Measurements from ENCODE around the gene B9D2. TPM values are rescaled to one million over a fixed set of nuclear protein-coding genes. Genes with fewer than 3 reads are reported as not detected.
"Not testable (repeated sequence)": the region's sequence is repeated elsewhere in the genome, so short reads cannot be mapped to it uniquely, and the experiment has no call there.

Gene B9D2
- total RNA-seq, 1 experiment from 2014 or later, result 4.4 TPM

DNA sequence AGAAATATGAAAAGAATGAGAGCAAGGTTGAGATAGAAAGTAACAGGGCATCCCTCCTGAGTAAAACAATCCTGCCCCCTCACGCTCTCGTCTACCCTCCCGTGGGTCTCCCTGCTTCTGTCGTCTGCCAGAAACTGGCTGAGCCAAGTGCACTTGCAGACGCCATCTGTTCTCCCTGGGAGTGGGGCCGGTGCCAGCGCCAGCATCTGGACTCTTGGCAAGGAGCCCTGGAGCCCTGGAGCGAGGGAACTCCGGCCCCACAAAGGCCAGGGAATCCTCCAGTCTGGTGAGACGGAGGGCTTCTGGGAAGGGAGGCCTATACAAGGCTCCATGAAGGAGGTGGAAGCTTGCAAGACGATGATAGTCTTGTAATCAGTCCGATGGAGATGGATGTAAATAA, 10.0 kb upstream of the B9D2 start:
- Histone ChIP-seq H3F3A (ENCODE audit: low read length, unreplicated experiment) (no peaks in the 10 kb centered on the region), H3K27ac (ENCODE audit: low read length) (no peak overlapping the region), H3K79me2 (ENCODE audit: low read length) (no peaks in the 10 kb centered on the region), H3K27me3 (ENCODE audit: low read length) (no peaks in the 10 kb centered on the region), H3K4me2 (ENCODE audit: low read length) (no peak overlapping the region), H3K9me3 (ENCODE audit: low read length) (no peaks in the 10 kb centered on the region), H3K4me1 (ENCODE audit: insufficient read depth, low read length) (no peaks in the 10 kb centered on the region), H3K9me2 (replicated peaks; ENCODE audit: low read length) (no peaks in the 10 kb centered on the region), H3K36me3 (ENCODE audit: low read depth, low read length) (no peaks in the 10 kb centered on the region), H3K9ac (ENCODE audit: low read length) (no peak overlapping the region), H3K4me3 (ENCODE audit: low read length) (no peak overlapping the region), H2AFZ (ENCODE audit: low read length) (no peak overlapping the region), H4K20me1 (ENCODE audit: low read length) (no peaks in the 10 kb centered on the region)
- intact Hi-C loops (cut with micrococcal nuclease), result no loop called here
- TF ChIP-seq EZH2phosphoT487 (IDR thresholded peaks at IDR 0.05; ENCODE audit: borderline replicate concordance, low read length), result no peak
- TF ChIP-seq EZH2 (IDR thresholded peaks at IDR 0.05; ENCODE audit: low read length, unreplicated experiment), result no peak
- TF ChIP-seq CTCF (conservative IDR thresholded peaks at IDR 0.05; ENCODE audit: low read depth, low read length), result no peak
- CTCF ChIA-PET, result no interaction called here
- no TSS peak for BruUV-seq (replicated peaks)
- POLR2A ChIA-PET (ENCODE audit: unreplicated experiment), result no interaction called here
- no peak for DNase-seq
- ATAC-seq, result no peak

DNA sequence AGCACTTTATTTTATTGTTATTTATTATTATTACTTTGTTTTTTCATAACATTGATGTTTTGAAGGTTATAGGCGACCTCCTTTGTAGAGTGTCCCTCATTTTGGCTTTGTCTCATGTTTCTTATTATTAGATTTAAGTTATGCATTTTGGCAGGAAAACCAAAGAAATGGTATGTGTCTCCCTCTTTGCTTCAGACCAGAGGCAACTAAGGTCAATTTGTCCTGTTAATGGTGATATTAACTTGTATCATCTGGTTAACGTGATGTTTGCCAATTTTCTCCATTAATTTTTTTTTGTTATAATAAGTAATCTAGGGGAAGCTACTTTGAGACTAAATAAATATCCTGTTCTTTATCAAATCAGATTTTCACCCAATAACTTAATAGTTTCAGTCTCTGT, 8.6 kb upstream of the B9D2 start:
- Histone ChIP-seq H3K9ac (ENCODE audit: low read length) (no peak overlapping the region), H3K9me3 (ENCODE audit: low read length) (no peaks in the 10 kb centered on the region), H3K4me2 (ENCODE audit: low read length) (no peak overlapping the region), H3K27me3 (ENCODE audit: low read length) (no peaks in the 10 kb centered on the region), H3K79me2 (ENCODE audit: low read length) (no peaks in the 10 kb centered on the region), H4K20me1 (ENCODE audit: low read length) (no peaks in the 10 kb centered on the region), H3F3A (ENCODE audit: low read length, unreplicated experiment) (no peaks in the 10 kb centered on the region), H2AFZ (ENCODE audit: low read length) (no peak overlapping the region), H3K36me3 (ENCODE audit: low read depth, low read length) (no peaks in the 10 kb centered on the region), H3K4me1 (ENCODE audit: insufficient read depth, low read length) (peaks cover 8% of the 10 kb centered on the region), H3K27ac (ENCODE audit: low read length) (no peak overlapping the region), H3K9me2 (replicated peaks; ENCODE audit: low read length) (no peaks in the 10 kb centered on the region), H3K4me3 (ENCODE audit: low read length) (no peak overlapping the region)
- ATAC-seq, result no peak
- POLR2A ChIA-PET (ENCODE audit: unreplicated experiment), result no interaction called here
- CTCF ChIA-PET, result no interaction called here
- TF ChIP-seq EZH2 (IDR thresholded peaks at IDR 0.05; ENCODE audit: low read length, unreplicated experiment) (no peak), EZH2phosphoT487 (IDR thresholded peaks at IDR 0.05; ENCODE audit: borderline replicate concordance, low read length) (no peak), CTCF (conservative IDR thresholded peaks at IDR 0.05; ENCODE audit: low read depth, low read length) (no peak)
- no TSS peak for BruUV-seq (replicated peaks)
- no peak for DNase-seq
- intact Hi-C loops (cut with micrococcal nuclease), result no loop called here

GRCh38 chr19:41371541-41371940, 7.6 kb upstream of the B9D2 start:
- DNase-seq (no peak), ATAC-seq (no peak)
- no peaks in the 10 kb centered on the region for H3K27me3 ChIP-seq (ENCODE audit: low read length)
- no peaks in the 10 kb centered on the region for H4K20me1 ChIP-seq (ENCODE audit: low read length)
- ChIA-PET CTCF (no interaction called here), POLR2A (ENCODE audit: unreplicated experiment) (no interaction called here)
- H3K4me3 ChIP-seq (ENCODE audit: low read length), result no peak overlapping the region
- H3K9me2 ChIP-seq (replicated peaks; ENCODE audit: low read length), result no peaks in the 10 kb centered on the region
- no TSS peak for BruUV-seq (replicated peaks)
- no peaks in the 10 kb centered on the region for H3K36me3 ChIP-seq (ENCODE audit: low read depth, low read length)
- TF ChIP-seq EZH2 (IDR thresholded peaks at IDR 0.05; ENCODE audit: low read length, unreplicated experiment), result no peak
- no peak for TF ChIP-seq EZH2phosphoT487 (IDR thresholded peaks at IDR 0.05; ENCODE audit: borderline replicate concordance, low read length)
- no peak for TF ChIP-seq CTCF (conservative IDR thresholded peaks at IDR 0.05; ENCODE audit: low read depth, low read length)
- H3F3A ChIP-seq (ENCODE audit: low read length, unreplicated experiment), result no peaks in the 10 kb centered on the region
- intact Hi-C loops (cut with micrococcal nuclease), result no loop called here
- H3K9me3 ChIP-seq (ENCODE audit: low read length), result no peaks in the 10 kb centered on the region
- no peak overlapping the region for H3K9ac ChIP-seq (ENCODE audit: low read length)
- no peak overlapping the region for H3K27ac ChIP-seq (ENCODE audit: low read length)
- no peak overlapping the region for H3K4me2 ChIP-seq (ENCODE audit: low read length)
- H2AFZ ChIP-seq (ENCODE audit: low read length), result no peak overlapping the region
- H3K4me1 ChIP-seq (ENCODE audit: insufficient read depth, low read length), result peaks cover 9% of the 10 kb centered on the region
- no peaks in the 10 kb centered on the region for H3K79me2 ChIP-seq (ENCODE audit: low read length)

DNA sequence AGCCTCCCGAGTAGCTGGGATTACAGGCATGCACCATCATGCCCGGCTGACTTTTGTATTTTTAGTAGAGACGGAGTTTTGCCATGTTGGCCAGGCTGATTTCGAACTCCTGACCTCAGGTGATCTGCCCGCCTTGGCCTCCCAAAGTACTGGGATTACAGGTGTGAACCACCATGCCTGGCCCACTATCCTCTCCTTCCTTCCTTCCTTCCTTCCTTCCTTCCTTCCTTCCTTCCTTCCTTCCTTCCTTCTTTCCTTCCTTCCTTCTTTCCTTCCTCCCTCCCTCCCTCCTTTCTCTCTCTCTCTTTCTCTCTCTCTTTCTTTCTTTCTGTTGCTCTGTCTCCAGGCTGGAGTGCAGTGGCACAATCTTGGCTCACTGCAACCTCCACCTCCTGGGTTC, 7.2 kb upstream of the B9D2 start:
- H3K9me3 ChIP-seq (ENCODE audit: low read length); H3K9ac ChIP-seq (ENCODE audit: low read length); BruUV-seq (replicated peaks); H3K9me2 ChIP-seq (replicated peaks; ENCODE audit: low read length); H3K79me2 ChIP-seq (ENCODE audit: low read length); ATAC-seq; H3K4me1 ChIP-seq (ENCODE audit: insufficient read depth, low read length); H3K27ac ChIP-seq (ENCODE audit: low read length); CTCF ChIA-PET; POLR2A ChIA-PET (ENCODE audit: unreplicated experiment); DNase-seq; H3F3A ChIP-seq (ENCODE audit: low read length, unreplicated experiment); intact Hi-C loops (cut with micrococcal nuclease); H3K4me2 ChIP-seq (ENCODE audit: low read length); H3K4me3 ChIP-seq (ENCODE audit: low read length); H3K36me3 ChIP-seq (ENCODE audit: low read depth, low read length); H3K27me3 ChIP-seq (ENCODE audit: low read length); H2AFZ ChIP-seq (ENCODE audit: low read length); H4K20me1 ChIP-seq (ENCODE audit: low read length): not testable (repeated sequence)

Measured in PC-3 (cell line).